ENCODE measurements around the gene HHAT.

DNA sequence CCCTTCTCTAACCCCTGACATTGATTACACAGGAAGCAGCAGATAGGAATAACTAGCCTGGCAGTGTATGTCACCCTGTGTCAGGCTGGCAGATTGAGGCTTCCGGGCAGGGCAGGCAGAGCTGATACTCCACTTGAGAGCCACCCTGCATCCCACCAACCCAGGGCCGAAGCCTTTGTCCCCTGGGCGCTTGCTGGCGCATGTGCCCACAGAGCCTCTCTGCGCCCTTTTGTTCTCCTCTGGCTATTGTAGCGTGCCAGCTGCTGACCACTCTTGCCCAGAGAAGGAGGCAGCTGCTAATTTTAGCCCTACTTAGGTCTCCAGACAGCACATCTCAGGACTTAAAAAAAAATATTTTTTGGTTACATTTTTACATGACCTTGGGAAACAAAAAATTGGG is 304.9 kb downstream of the HHAT start:
- TF ChIP-seq, protein P1, sequence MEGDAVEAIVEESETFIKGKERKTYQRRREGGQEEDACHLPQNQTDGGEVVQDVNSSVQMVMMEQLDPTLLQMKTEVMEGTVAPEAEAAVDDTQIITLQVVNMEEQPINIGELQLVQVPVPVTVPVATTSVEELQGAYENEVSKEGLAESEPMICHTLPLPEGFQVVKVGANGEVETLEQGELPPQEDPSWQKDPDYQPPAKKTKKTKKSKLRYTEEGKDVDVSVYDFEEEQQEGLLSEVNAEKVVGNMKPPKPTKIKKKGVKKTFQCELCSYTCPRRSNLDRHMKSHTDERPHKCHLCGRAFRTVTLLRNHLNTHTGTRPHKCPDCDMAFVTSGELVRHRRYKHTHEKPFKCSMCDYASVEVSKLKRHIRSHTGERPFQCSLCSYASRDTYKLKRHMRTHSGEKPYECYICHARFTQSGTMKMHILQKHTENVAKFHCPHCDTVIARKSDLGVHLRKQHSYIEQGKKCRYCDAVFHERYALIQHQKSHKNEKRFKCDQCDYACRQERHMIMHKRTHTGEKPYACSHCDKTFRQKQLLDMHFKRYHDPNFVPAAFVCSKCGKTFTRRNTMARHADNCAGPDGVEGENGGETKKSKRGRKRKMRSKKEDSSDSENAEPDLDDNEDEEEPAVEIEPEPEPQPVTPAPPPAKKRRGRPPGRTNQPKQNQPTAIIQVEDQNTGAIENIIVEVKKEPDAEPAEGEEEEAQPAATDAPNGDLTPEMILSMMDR (IDR thresholded peaks at IDR 0.05; ENCODE audit: extremely low read depth in 1 of 2, insufficient read depth in 1 of 2, low read depth in 1 of 2, low read length in 2 of 2), result no peak
- TF ChIP-seq POLR2AphosphoS5 (IDR thresholded peaks at IDR 0.05; ENCODE audit: insufficient read depth, low read depth, low read length), result no peak
- TF ChIP-seq, protein P2, sequence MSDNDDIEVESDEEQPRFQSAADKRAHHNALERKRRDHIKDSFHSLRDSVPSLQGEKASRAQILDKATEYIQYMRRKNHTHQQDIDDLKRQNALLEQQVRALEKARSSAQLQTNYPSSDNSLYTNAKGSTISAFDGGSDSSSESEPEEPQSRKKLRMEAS (IDR thresholded peaks at IDR 0.05; ENCODE audit: insufficient read depth, insufficient read length), result no peak
- no peak for TF ChIP-seq POLR2A (IDR thresholded peaks at IDR 0.05; ENCODE audit: low read depth, low read length)
- no peak for TF ChIP-seq FOS (IDR thresholded peaks at IDR 0.05; ENCODE audit: borderline replicate concordance, insufficient read depth, low read length)
- no peak for TF ChIP-seq EZH2 (IDR thresholded peaks at IDR 0.05; ENCODE audit: borderline replicate concordance, low read depth, low read length, severe bottlenecking)
- no peak for TF ChIP-seq MYC (IDR thresholded peaks at IDR 0.05; ENCODE audit: low read depth, low read length)
- no peak for TF ChIP-seq JUN (IDR thresholded peaks at IDR 0.05; ENCODE audit: borderline replicate concordance, insufficient read depth, insufficient read length, low read depth)
- TF ChIP-seq GATA2 (IDR thresholded peaks at IDR 0.05; ENCODE audit: insufficient read depth, insufficient read length, low read depth, low read length), result no peak
